Tibial artery (tissue), 4 donors: ENCODE results near the gene FOXJ1.

ENCODE experiments used
- DNase-seq, 2 donors: peaks; one replicate each; pipeline ENCODE4 v3.0.0-alpha.2; 2019
- H3K27ac ChIP-seq, 2 donors: fragments of 200-600 bp; sonication (generic) in 1 of 2; 1 replicate in 1 of 2; 2 replicates in 1 of 2; pipeline ENCODE4 v1.5.1; 2018 to 2019; ENCODE audit warnings: mild to moderate bottlenecking in 1 of 2
- H3K27me3 ChIP-seq, 2 donors: fragments of 200-600 bp; sonication (generic) in 1 of 2; one replicate each; pipeline versions ENCODE4 v1.5.1 to v1.6.0; 2016 to 2019
- H3K36me3 ChIP-seq, 3 donors: fragments of 200-600 bp; sonication (generic) in 2 of 3; one replicate each; pipeline ENCODE4 v1.5.1; 2016 to 2019; ENCODE audit warnings: mild to moderate bottlenecking in 2 of 3
- H3K4me1 ChIP-seq, 4 donors: fragments of 200-600 bp; sonication (generic) in 2 of 4; 1 replicate in 3 of 4; 2 replicates in 1 of 4; pipeline ENCODE4 v1.5.1; 2016 to 2019
- H3K4me3 ChIP-seq, 2 donors: fragments of 200-600 bp; sonication (generic) in 1 of 2; 1 replicate in 1 of 2; 2 replicates in 1 of 2; pipeline ENCODE4 v1.5.1; 2018 to 2019; ENCODE audit warnings: mild to moderate bottlenecking in 2 of 2
- H3K9me3 ChIP-seq, 3 donors: fragments of 200-600 bp; sonication (generic) in 1 of 3; one replicate each; pipeline ENCODE4 v1.5.1; 2016 to 2019
- intact Hi-C: fragments of 100-400 bp; cut with DNase I; formaldehyde crosslinking; loops from one replicate; pipeline ENCODE4 v1.15.0; 2023; ENCODE audit warnings: low total_unique reads
- TF ChIP-seq, protein P1 (sequence below), 2 experiments: fragments of 200-600 bp in 1 of 2; fragments of 450-650 bp in 1 of 2; IDR thresholded peaks; one replicate each; pipeline ENCODE4 v1.5.1; 2017 to 2019; ENCODE audit warnings: antibody characterized with exemption in 2 of 2, mild to moderate bottlenecking in 1 of 2, moderate library complexity in 1 of 2

Gene FOXJ1

DNA sequence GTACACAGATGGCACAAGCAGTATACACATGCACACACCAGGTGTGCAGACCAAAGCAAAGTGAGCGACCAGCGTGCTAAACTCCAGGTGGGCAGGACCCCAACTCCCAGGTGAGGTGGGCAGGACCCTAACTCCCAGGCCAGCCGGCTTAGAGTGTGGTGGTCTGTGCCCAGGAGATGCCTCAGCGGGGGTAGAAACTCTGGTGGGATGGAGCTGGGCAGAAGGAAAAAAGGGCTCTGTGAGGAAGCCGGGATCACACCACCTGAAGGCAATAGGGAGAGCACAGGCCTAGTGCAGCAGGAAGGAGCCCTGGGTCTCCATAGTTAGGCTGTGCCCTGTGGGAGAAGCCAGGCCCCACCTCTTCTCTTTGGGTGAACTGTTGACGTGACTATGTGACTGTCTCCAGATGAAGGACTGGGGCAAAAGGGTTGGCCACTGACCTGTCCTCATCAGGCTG, 1.6 kb upstream of the FOXJ1 start:
- no peak for DNase-seq
- Histone ChIP-seq H3K4me3 (no peak overlapping the region), H3K36me3 (no peaks in the 10 kb centered on the region), H3K27me3 (peaks cover 6 to 34% of the 10 kb centered on the region in 2 donors), H3K4me1 (peaks cover 0 to 35% (median 27%) of the 10 kb centered on the region in 4 donors), H3K27ac (no peak overlapping the region), H3K9me3 (no peaks in the 10 kb centered on the region)
- TF ChIP-seq, protein P1, sequence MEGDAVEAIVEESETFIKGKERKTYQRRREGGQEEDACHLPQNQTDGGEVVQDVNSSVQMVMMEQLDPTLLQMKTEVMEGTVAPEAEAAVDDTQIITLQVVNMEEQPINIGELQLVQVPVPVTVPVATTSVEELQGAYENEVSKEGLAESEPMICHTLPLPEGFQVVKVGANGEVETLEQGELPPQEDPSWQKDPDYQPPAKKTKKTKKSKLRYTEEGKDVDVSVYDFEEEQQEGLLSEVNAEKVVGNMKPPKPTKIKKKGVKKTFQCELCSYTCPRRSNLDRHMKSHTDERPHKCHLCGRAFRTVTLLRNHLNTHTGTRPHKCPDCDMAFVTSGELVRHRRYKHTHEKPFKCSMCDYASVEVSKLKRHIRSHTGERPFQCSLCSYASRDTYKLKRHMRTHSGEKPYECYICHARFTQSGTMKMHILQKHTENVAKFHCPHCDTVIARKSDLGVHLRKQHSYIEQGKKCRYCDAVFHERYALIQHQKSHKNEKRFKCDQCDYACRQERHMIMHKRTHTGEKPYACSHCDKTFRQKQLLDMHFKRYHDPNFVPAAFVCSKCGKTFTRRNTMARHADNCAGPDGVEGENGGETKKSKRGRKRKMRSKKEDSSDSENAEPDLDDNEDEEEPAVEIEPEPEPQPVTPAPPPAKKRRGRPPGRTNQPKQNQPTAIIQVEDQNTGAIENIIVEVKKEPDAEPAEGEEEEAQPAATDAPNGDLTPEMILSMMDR (IDR thresholded peaks at IDR 0.05): no peak
- intact Hi-C loops: no loop called here

DNA sequence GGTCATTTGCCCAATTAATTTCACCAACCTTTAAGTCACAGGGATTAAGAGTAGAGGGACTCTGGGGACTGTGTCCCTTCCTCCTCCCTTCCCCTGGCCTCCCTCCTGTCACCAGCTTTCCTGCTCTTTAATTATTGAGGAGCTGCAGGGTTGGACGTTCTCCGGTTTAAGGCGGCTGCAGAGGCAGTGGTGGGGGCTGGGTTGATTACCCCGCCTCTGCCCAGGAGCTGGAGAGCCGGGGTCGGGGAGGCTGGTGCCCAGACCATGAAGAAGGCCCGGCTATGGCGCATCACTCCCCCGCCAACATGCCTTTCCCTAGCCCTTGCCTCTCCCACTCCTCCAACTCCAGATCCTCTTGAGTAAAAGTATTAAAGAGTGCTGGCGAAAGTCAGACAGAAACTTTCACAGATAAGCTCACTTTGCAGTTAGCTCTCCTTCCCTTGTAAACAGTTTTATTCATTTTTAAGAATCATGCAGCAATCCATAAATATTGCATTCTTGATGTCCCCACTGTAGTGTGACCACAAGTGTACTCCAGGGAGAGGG, 1.1 kb upstream of the FOXJ1 start:
- intact Hi-C loops: no loop called here
- H3K4me3 ChIP-seq: no peak overlapping the region
- TF ChIP-seq, protein P1 (IDR thresholded peaks at IDR 0.05): no peak
- H3K4me1 ChIP-seq: peaks cover 0 to 40% (median 30%) of the 10 kb centered on the region in 4 donors
- no peaks in the 10 kb centered on the region for H3K9me3 ChIP-seq
- H3K27ac ChIP-seq: no peak overlapping the region
- no peaks in the 10 kb centered on the region for H3K36me3 ChIP-seq
- peaks cover 7 to 39% of the 10 kb centered on the region in 2 donors for H3K27me3 ChIP-seq
- no peak for DNase-seq

DNA sequence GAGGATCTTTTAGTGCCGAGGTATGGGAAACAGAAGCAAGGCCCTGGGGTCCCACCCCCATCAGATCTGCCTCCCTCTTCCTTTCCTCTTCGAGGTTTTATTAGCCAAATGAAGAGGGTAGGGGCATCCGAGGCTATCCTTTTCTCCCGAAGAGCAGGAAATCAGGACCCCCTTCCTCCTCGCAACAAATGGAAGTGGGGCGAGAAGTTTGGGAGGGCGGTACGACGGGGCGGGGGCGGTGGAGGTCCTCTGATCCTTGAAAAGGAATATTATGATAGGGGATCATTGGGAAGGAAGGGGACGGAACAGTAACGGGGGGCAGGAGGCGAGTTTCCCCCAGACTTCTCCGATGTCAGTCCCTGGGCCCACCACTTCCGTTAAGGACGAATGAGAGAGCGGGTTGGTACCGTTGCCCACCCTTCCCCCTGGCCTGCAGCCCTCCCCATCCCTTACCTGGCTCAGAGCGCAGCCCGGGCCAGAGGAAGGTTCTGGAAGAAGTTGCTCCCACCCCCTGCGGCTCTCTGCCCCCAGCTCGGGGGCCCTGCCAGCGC, 309 bp downstream of the FOXJ1 start:
- Histone ChIP-seq H3K9me3 (no peaks in the 10 kb centered on the region), H3K4me1 (peaks cover 0 to 42% (median 31%) of the 10 kb centered on the region in 4 donors), H3K27me3 (peaks cover 7 to 53% of the 10 kb centered on the region in 2 donors), H3K4me3 (peak overlapping the region; percentile 36 to 51), H3K36me3 (no peaks in the 10 kb centered on the region), H3K27ac (no peak overlapping the region)
- no peak for DNase-seq
- TF ChIP-seq, protein P1 (IDR thresholded peaks at IDR 0.05): no peak
- intact Hi-C loops: no loop called here

DNA sequence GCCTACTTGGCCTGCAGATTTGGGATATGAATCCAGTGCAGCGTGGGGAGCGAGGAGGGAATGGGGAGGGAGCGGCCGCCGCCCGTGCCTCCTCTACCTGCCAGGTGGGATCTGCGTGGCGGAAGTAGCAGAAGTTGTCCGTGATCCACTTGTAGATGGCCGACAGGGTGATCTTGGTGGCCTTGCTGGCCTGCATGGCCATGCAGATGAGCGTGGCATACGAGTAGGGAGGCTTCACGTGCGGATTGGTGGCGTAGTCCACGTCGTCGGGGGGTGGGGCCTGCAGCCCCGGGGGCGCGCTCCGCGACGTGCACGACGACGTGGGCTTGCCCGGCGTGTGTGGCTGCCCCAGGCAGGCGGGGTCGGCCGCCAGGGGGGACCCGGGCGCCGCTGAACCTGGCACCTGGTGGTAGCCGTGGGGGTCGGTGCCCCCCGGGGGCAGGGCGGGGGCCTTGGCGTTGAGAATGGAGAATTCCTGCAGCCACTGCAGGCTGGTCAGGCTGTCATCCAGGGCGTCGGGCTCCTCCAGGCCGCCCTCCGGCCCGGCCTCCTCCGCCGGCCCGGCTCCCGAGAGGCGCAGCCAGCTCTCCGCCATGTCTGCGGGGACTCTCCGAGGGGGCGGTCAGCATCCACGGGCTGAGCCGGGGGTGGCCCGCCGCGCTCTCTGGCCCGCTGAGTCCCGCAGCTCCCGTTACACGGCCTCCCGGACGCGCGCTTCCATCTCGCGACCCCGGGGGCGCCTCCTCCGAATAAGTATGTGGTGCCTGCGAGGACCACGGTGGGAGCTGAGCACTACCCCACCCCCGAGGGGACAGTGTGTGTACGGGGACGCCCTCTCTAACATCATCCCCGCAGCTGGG, 1.0 kb downstream of the FOXJ1 start:
- no peaks in the 10 kb centered on the region for H3K36me3 ChIP-seq
- H3K27me3 ChIP-seq: peaks cover 7 to 60% of the 10 kb centered on the region in 2 donors
- TF ChIP-seq, protein P1 (IDR thresholded peaks at IDR 0.05): no peak
- intact Hi-C loops: no loop called here
- DNase-seq: no peak
- peaks cover 0 to 42% (median 31%) of the 10 kb centered on the region in 4 donors for H3K4me1 ChIP-seq
- H3K9me3 ChIP-seq: no peaks in the 10 kb centered on the region
- peak overlapping the region in 1 of 2 donors; percentile 6 for H3K4me3 ChIP-seq
- H3K27ac ChIP-seq: no peak overlapping the region

DNA sequence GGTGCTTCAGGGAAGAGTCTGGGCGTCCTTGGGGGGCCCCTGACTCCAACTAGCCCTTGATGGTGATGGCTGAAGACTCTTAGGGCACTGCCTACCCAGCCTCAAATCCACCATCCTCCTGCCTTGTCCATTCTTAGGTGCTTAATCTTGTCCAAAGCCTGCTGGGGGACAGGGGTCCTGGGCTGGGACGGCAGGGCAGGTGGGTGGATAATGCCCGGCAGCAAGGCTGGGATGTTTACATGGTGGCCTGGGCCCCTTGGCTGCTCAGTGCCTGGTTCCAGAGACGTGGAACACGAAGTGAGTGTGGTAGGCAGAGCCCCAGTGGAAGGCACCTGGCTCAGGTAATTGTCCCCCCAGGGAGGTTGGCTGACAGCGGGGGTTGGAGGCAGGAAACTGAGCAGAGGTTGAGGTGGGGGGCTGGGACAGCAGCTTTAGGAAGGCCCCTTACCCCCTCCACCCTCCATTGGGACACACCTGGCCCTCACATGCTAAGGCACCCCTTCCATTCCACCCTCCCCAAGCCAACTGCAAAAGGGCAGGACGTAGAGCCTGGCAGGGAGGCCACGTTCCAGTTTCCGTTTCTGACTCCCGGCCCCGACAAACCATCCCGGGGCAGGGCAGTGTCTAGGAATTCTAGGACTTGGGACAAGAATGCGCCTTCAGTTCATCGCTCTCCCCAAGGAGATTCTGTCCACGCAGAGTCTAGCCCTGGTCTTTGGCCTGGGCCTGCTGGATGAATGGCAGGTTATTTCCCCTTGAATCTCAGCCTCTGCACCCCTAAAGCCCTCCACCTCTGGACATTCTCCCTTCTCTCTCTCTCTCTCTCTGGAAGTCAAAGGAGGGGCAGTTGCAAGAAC, 1.9 kb downstream of the FOXJ1 start:
- Histone ChIP-seq H3K9me3 (no peaks in the 10 kb centered on the region), H3K27me3 (peaks cover 7 to 69% of the 10 kb centered on the region in 2 donors), H3K4me1 (peaks cover 0 to 42% (median 31%) of the 10 kb centered on the region in 4 donors), H3K27ac (no peak overlapping the region), H3K36me3 (no peaks in the 10 kb centered on the region), H3K4me3 (no peak overlapping the region)
- no peak for DNase-seq
- intact Hi-C loops: no loop called here
- TF ChIP-seq, protein P1 (IDR thresholded peaks at IDR 0.05): no peak
